Endothelial cell of umbilical vein (primary cell): ENCODE data around the gene PEX19. TPM values are rescaled to one million over a fixed set of nuclear protein-coding genes. Genes with fewer than 3 reads are reported as not detected.

Experiments
- BruUV-seq: library from RNA; stranded (reverse); fragments of 400-500 nt; replicated peaks from 2 replicates; lab custom pipeline; 2021; lab: Mats Ljungman, UMichigan
- CTCF ChIA-PET: fragments of 300-600, 350-600 bp; sonication (Branson Sonifier 250); formaldehyde crosslinking; loops from one replicate; lab custom pipeline; 2021; ENCODE audit warnings: antibody characterized with exemption, inconsistent platforms; lab: Charles Lee
- POLR2A ChIA-PET: fragments of 300-600, 350-600 bp; sonication (Branson Sonifier 250); formaldehyde crosslinking; loops from one replicate; lab custom pipeline; 2021; ENCODE audit warnings: antibody characterized with exemption, inconsistent platforms; lab: Charles Lee
- DNase-seq: peaks from one replicate; pipeline ENCODE4 v3.0.0-alpha.2; 2011; ENCODE audit warnings: low read depth, low spot score
- FAIRE-seq: peaks from 2 replicates; lab custom pipeline; 2011; peaks lifted over from hg19 to GRCh38; lab: Jason Lieb, UNC
- H2AFZ ChIP-seq: 2 replicates; pipeline ENCODE4 v1.6.0; 2012; ENCODE audit warnings: low read depth, low read length, control low read depth, inconsistent platforms
- H3K27ac ChIP-seq: 2 replicates; pipeline ENCODE4 v1.5.1; 2011; ENCODE audit warnings: low read depth, mild to moderate bottlenecking, control low read depth, low read length, moderate library complexity; ENCODE audit not compliant: insufficient read depth
- H3K27me3 ChIP-seq, 2 experiments: 2 replicates each; pipeline versions ENCODE4 v1.6.0 to v1.6.1; 2011; ENCODE audit warnings: low read length in 2 of 2, mixed read lengths in 1 of 2; ENCODE audit not compliant: control insufficient read depth in 2 of 2, insufficient read depth in 2 of 2
- H3K36me3 ChIP-seq, 2 experiments: 2 replicates in 1 of 2; 3 replicates in 1 of 2; pipeline ENCODE4 v1.5.1; 2011; ENCODE audit warnings: low read length in 2 of 2, mild to moderate bottlenecking in 1 of 2, moderate library complexity in 1 of 2; ENCODE audit not compliant: control insufficient read depth in 2 of 2, insufficient read depth in 2 of 2; ENCODE audit errors: extremely low read depth in 1 of 2
- H3K4me1 ChIP-seq: 3 replicates; pipeline ENCODE4 v1.5.1; 2011; ENCODE audit warnings: mild to moderate bottlenecking, low read length; ENCODE audit not compliant: control insufficient read depth, insufficient read depth; ENCODE audit errors: extremely low read depth
- H3K4me2 ChIP-seq: 2 replicates; pipeline ENCODE4 v1.6.1; 2011; ENCODE audit warnings: low read length, control low read depth, mixed read lengths; ENCODE audit not compliant: insufficient read depth
- H3K4me3 ChIP-seq, 3 experiments: fragments of 200-600 bp in 1 of 3; sonication (generic), shearing (Covaris generic) in 1 of 3; replicated peaks in 1 of 3; 2 replicates each; pipeline ENCODE4 v1.5.1; 2011 to 2016; ENCODE audit warnings: control low read depth in 3 of 3, low read length in 3 of 3, mild to moderate bottlenecking in 2 of 3, inconsistent platforms in 1 of 3, low read depth in 1 of 3, moderate library complexity in 1 of 3; ENCODE audit not compliant: insufficient read depth in 1 of 3
- H3K79me2 ChIP-seq: 2 replicates; pipeline ENCODE4 v1.6.0; 2012; ENCODE audit warnings: low read length, inconsistent platforms; ENCODE audit not compliant: control insufficient read depth, insufficient read depth
- H3K9ac ChIP-seq: replicated peaks from 2 replicates; pipeline ENCODE3; 2011; ENCODE audit warnings: low read length, control low read depth; ENCODE audit not compliant: insufficient read depth; ENCODE audit errors: extremely low read depth
- H3K9me1 ChIP-seq: replicated peaks from 3 replicates; pipeline ENCODE4 v1.6.0; 2011; ENCODE audit warnings: mild to moderate bottlenecking, low read length; ENCODE audit not compliant: control insufficient read depth, insufficient read depth; ENCODE audit errors: extremely low read depth
- H3K9me3 ChIP-seq: replicated peaks from 2 replicates; pipeline ENCODE4 v1.5.1; 2012; ENCODE audit warnings: low read length, inconsistent platforms; ENCODE audit not compliant: control insufficient read depth, insufficient read depth
- H4K20me1 ChIP-seq: replicated peaks from 2 replicates; pipeline ENCODE3; 2011; ENCODE audit warnings: mild to moderate bottlenecking, low read length; ENCODE audit not compliant: control insufficient read depth, insufficient read depth; ENCODE audit errors: extremely low read depth
- CTCF ChIP-seq, 2 donors: IDR thresholded peaks; 1 replicate in 1 of 2; 2 replicates in 1 of 2; pipeline ENCODE4 v1.5.1; 2011; ENCODE audit warnings: low read length in 2 of 2, mild to moderate bottlenecking in 2 of 2, moderate library complexity in 2 of 2, control low read depth in 1 of 2, inconsistent platforms in 1 of 2, low read depth in 1 of 2; ENCODE audit not compliant: insufficient read depth in 1 of 2; ENCODE audit errors: extremely low read depth in 1 of 2
- EZH2 ChIP-seq: IDR thresholded peaks from 2 replicates; pipeline ENCODE4 v1.6.1; 2012; ENCODE audit warnings: borderline replicate concordance, low read depth, mild to moderate bottlenecking, moderate library complexity, low read length, inconsistent platforms; ENCODE audit not compliant: severe bottlenecking
- FOS ChIP-seq: IDR thresholded peaks from 2 replicates; pipeline ENCODE4 v1.6.1; 2011; ENCODE audit warnings: mild to moderate bottlenecking, low read length, moderate library complexity, borderline replicate concordance; ENCODE audit not compliant: insufficient read depth
- GATA2 ChIP-seq: IDR thresholded peaks from 2 replicates; pipeline ENCODE4 v1.7.0; 2011; ENCODE audit warnings: low read depth, mild to moderate bottlenecking, moderate library complexity, mixed read lengths, low read length; ENCODE audit not compliant: insufficient read length, insufficient read depth
- JUN ChIP-seq: IDR thresholded peaks from 2 replicates; pipeline ENCODE4 v1.6.1; 2011; ENCODE audit warnings: borderline replicate concordance, low read depth; ENCODE audit not compliant: insufficient read length, insufficient read depth
- MAX ChIP-seq: IDR thresholded peaks from 2 replicates; pipeline ENCODE4 v1.6.1; 2011; ENCODE audit not compliant: insufficient read depth, insufficient read length
- MYC ChIP-seq: IDR thresholded peaks from one replicate; pipeline ENCODE4 v1.6.1; 2011; ENCODE audit warnings: mild to moderate bottlenecking, low read depth, low read length
- POLR2A ChIP-seq: IDR thresholded peaks from 2 replicates; pipeline ENCODE4 v1.6.1; 2012; ENCODE audit warnings: low read depth, mild to moderate bottlenecking, control low read depth, low read length
- POLR2AphosphoS5 ChIP-seq: IDR thresholded peaks from 2 replicates; pipeline ENCODE4 v1.6.1; 2012; ENCODE audit warnings: low read depth, mild to moderate bottlenecking, control low read depth, low read length, moderate library complexity; ENCODE audit not compliant: insufficient read depth
- dilution Hi-C: fragments of 300-500 bp; cut with MboI; formaldehyde crosslinking; loops from one replicate; pipeline ENCODE4 v1.15.0; 2019; ENCODE audit warnings: low sequenced_read_pairs; ENCODE audit not compliant: extremely low pct_ligation_motif_present
- intact Hi-C: fragments of 100-400 bp; cut with micrococcal nuclease; formaldehyde crosslinking; loops from one replicate; pipeline ENCODE4 v1.10.0; 2022
- polyA plus RNA-seq, 4 experiments: library from polyadenylated mRNA; depleted of rRNA in 3 of 4; stranded (reverse) in 3 of 4; unstranded in 1 of 4; fragments of >200 nt; gene quantifications; 2 replicates each; pipeline versions ENCODE4 v1.2.1 to v1.2.3, GENCODE V29; 2011 to 2012; ENCODE audit warnings: missing spikeins in 1 of 4
- total RNA-seq: library from RNA; stranded (reverse); gene quantifications from 2 replicates; pipeline ENCODE4 v1.2.3, GENCODE V29; 2021

The PEX19 gene
- total and polyA plus RNA-seq, 2 donors (not counting 3 experiments of a cell fraction or from before 2014, with no cell fraction given): 24.4 to 38.4 TPM

DNA sequence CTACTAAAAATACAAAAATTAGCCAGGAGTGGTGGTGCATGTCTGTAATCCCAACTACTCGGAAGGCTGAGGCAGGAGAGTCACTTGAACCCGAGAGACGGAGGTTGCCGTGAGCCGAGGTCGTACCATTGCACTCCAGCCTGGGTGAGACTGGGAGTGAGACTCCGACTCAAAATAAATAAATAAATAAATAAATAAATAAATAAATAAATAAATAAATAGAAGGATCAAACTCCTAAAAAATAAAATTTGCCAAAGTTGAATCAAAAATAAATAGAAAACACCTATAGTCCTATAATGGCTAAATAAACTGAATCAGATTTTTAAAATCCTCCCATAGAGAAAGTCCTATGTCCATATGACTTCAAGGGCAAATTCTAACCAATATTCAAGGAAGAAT is 15.2 kb upstream of the PEX19 start:
- Histone ChIP-seq H3K4me3 (no peak overlapping the region), H2AFZ (no peak overlapping the region), H3K36me3 (peaks cover 28 to 34% of the 10 kb centered on the region in 2 experiments), H3K9ac (no peak overlapping the region), H3K27ac (no peak overlapping the region), H3K9me3 (no peaks in the 10 kb centered on the region), H3K4me1 (no peaks in the 10 kb centered on the region), H3K4me2 (no peak overlapping the region), H4K20me1 (no peaks in the 10 kb centered on the region), H3K9me1 (no peaks in the 10 kb centered on the region), H3K79me2 (no peaks in the 10 kb centered on the region), H3K27me3 (no peaks in the 10 kb centered on the region)
- intact Hi-C loops (no loop called here), dilution Hi-C loops (no loop called here)
- TF ChIP-seq MYC: no peak
- no peak for TF ChIP-seq POLR2AphosphoS5
- no peak for TF ChIP-seq POLR2A
- TF ChIP-seq EZH2: no peak
- TF ChIP-seq FOS: no peak
- TF ChIP-seq JUN: no peak
- TF ChIP-seq CTCF (IDR thresholded peaks at IDR 0.05; ENCODE audit: extremely low read depth in 1 of 2, insufficient read depth in 1 of 2, low read depth in 1 of 2, low read length in 2 of 2): no peak
- TF ChIP-seq MAX: no peak
- TF ChIP-seq GATA2: no peak
- BruUV-seq: no TSS peak
- FAIRE-seq (no peak), DNase-seq (no peak)
- POLR2A ChIA-PET: no interaction called here
- CTCF ChIA-PET: interaction anchor here (0.8 to 5.2 kb wide), 3 partner anchors 8 to 107 kb away, joined by 3 to 35 read pairs (median 5); no protein-coding TSS in a partner anchor
